Measurements from ENCODE around the gene STRBP.

The STRBP gene

DNA sequence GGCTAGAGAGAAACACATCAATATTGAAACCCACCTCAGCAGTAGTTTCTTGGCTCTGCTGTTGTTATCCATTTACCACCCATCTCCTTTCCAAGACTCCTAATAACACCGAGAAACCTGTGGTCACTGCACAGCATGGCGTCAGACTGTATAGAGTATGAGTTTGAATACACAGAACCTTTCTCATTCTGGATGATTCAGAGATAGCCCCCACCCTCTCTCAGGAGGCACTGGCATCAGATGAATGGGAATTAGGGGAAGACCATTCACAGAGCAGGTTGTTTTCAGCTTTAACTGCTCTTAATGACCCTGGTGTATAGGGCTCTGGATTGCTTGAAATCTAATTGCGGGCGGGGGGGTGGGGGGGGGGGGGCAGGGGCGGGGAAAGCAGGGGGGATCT is 148.3 kb downstream of the STRBP start:
- no peak overlapping the region for H3K4me3 ChIP-seq (replicated peaks; ENCODE audit: low read depth, low read length)
- no peak for DNase-seq (ENCODE audit: extremely low read depth, low read depth)
- TF ChIP-seq, protein P1, sequence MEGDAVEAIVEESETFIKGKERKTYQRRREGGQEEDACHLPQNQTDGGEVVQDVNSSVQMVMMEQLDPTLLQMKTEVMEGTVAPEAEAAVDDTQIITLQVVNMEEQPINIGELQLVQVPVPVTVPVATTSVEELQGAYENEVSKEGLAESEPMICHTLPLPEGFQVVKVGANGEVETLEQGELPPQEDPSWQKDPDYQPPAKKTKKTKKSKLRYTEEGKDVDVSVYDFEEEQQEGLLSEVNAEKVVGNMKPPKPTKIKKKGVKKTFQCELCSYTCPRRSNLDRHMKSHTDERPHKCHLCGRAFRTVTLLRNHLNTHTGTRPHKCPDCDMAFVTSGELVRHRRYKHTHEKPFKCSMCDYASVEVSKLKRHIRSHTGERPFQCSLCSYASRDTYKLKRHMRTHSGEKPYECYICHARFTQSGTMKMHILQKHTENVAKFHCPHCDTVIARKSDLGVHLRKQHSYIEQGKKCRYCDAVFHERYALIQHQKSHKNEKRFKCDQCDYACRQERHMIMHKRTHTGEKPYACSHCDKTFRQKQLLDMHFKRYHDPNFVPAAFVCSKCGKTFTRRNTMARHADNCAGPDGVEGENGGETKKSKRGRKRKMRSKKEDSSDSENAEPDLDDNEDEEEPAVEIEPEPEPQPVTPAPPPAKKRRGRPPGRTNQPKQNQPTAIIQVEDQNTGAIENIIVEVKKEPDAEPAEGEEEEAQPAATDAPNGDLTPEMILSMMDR (IDR thresholded peaks at IDR 0.05; ENCODE audit: low read depth, low read length, missing control alignments) = no peak

DNA sequence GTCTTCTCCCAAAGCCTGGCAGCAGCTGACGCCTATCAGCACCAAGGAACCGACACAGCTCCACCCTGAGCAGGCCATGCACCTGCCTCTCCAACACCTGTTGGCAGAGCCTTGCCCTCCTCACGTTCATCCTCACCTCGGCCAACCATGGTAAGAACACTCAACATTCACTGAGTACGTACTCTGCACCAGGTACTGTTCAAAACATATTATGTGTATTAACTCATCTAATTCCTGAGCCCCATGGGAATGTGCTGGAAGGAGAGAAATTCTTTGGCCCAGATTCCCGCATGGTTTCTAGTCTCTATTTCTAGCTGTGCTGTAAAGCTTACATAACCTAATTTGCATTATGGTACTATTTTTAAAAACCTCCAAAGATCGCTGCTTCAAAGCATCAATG is 148.8 kb downstream of the STRBP start:
- DNase-seq (ENCODE audit: extremely low read depth, low read depth) = no peak
- TF ChIP-seq, protein P1 (IDR thresholded peaks at IDR 0.05; ENCODE audit: low read depth, low read length, missing control alignments) = no peak
- no peak overlapping the region for H3K4me3 ChIP-seq (replicated peaks; ENCODE audit: low read depth, low read length)

DNA sequence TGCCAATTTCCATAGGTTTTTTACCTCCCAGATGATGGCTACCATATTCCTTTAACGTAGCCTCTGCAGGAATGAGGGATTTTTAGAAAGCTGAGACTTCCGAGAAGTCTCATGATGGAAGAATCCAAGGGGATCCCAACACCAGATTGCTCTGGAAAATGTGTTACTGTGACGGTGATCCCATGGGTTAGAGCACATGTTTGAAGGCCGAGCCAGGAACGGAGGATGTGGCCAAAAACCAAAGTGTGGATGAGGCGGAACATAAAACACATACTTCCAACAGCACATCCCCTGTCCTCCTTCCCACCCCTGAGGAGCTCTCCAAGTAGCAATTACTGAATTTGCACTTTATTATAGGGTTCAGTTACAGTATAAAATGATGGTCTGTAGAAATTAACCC is 152.3 kb downstream of the STRBP start:
- TF ChIP-seq, protein P1 (IDR thresholded peaks at IDR 0.05; ENCODE audit: low read depth, low read length, missing control alignments) = no peak
- DNase-seq (ENCODE audit: extremely low read depth, low read depth) = no peak
- H3K4me3 ChIP-seq (replicated peaks; ENCODE audit: low read depth, low read length) = no peak overlapping the region

DNA sequence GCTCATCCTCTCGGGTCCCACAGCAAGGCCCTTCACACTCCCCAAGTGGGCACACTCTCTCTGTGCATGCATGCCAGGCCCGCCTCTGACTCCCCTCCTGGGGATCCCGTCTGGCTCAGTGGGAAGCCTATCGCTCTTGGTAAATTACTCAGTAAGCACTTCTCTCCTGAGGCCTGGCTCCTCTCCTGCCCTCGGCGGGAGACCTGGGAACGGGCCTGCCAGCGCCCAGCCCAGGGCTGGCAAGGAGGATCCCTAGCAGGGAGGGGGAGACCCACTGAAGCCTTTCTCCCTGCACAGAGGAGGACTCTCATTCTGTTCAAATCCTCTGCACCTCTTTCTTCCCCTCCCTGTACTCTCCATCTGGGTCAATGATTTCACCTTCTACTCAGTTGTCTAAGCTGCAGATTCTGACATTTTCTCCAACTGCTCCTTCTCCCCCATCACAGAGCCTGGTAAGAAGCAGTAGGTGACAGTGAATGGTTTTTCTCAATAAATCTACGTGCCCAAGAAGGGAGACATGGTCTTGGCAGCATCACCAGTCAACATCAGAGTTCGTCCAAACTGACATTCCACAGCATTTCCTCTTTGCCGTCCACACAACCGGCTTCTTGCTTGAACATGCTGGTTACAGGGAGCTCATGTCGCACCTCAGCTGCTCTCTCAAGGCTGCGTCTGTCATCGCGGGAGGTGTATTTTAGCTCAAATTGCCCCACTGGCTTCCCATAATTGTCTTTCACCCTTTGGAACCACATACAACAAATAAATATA is 153.1 kb downstream of the STRBP start:
- DNase-seq (ENCODE audit: extremely low read depth, low read depth) = no peak
- no peak overlapping the region for H3K4me3 ChIP-seq (replicated peaks; ENCODE audit: low read depth, low read length)
- TF ChIP-seq, protein P1 (IDR thresholded peaks at IDR 0.05; ENCODE audit: low read depth, low read length, missing control alignments) = no peak

DNA sequence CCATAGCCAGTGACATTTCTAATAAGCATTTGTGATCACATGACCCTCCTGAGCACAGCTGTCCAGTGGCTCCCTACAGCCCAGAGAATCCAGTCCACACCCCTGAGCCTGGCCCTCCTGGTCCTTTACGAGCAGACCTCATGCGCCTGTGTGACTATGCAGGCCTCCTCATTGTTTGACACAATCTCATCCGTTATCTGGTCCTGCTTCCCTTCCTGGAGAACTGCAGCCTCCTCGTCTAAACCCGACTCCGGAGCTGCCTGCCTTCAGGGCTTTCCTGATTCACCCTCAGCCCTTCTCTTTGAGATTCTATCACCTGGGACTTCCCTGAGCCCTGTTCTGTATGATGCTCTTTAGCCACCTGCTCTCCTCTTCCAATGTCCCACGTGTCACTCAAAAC is 155.2 kb downstream of the STRBP start:
- TF ChIP-seq, protein P1 (IDR thresholded peaks at IDR 0.05; ENCODE audit: low read depth, low read length, missing control alignments) = no peak
- DNase-seq (ENCODE audit: extremely low read depth, low read depth) = no peak

DNA sequence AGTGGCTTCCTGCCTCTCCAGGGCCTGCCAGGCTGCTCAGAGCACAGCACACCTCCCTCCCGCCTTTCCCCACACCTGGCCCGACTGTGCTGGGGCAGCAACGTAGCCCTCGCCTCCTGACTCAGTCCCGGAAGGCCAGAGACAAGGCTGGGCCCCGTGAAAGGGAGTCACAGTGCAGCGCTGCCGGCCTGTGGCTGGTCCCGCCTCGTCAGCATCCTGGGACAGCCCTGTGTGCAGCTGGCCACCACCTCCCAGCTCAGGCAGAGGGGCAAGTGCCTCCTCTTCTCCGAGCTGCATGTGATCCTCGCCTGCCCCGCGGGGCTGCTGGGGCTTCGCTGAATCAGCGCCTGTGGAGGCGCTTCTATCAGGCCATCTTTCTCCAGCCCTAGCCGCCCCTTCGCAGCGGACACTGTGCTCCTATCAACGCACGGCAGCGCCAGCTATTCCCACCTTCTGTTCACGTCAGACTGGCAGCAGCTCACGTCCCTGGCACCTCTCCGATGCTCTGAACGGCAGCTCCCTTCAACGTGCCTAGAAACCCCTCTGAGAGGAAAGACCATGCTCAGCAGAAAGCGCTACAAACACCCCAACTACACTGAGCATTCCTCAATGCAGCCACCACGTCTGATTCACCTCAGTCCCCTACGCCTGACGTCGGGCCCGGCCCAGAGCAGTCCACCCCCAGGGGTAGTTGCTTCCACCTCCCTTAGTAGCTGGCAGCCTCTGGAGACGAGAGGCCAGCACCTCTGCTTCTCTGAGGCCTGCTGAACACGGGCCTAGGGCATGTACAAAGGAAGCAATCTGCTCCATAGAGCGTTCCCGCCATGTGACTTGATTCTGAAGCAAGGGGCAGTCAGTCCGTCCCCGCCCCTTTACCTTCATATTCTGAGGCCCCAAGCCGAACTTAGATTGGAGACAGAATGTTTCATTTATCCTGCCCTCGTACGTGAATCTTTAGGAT is 156.1 kb downstream of the STRBP start:
- TF ChIP-seq, protein P1 (IDR thresholded peaks at IDR 0.05; ENCODE audit: low read depth, low read length, missing control alignments) = no peak
- no peak overlapping the region for H3K4me3 ChIP-seq (replicated peaks; ENCODE audit: low read depth, low read length)
- DNase-seq (ENCODE audit: extremely low read depth, low read depth) = no peak

More for the DNA sequence above, 155.2 kb downstream of the STRBP start:
- no peak overlapping the region for H3K4me3 ChIP-seq (replicated peaks; ENCODE audit: low read depth, low read length)
